Frontal cortex (tissue), 4 donors: Measurements from ENCODE around the gene LRRC72. TPM values are rescaled to one million over a fixed set of nuclear protein-coding genes. Genes with fewer than 3 reads are reported as not detected.

Experiments used
- DNase-seq, 2 donors: peaks; one replicate each; pipeline ENCODE4 v3.0.0; 2012; ENCODE audit warnings: low spot score in 2 of 2
- FAIRE-seq: peaks from 2 replicates; lab custom pipeline; 2012; peaks lifted over from hg19 to GRCh38; lab: Jason Lieb, UNC
- total RNA-seq: library from RNA; depleted of rRNA; stranded (reverse); fragments of >200 nt; gene quantifications from one replicate; pipeline ENCODE4 v1.2.3, GENCODE V29; 2014
- donor health status: control.
- donor health status: control.
- donor health status: control.

Gene LRRC72
- total RNA-seq, 1 donor from 2014 or later = not detected

DNA sequence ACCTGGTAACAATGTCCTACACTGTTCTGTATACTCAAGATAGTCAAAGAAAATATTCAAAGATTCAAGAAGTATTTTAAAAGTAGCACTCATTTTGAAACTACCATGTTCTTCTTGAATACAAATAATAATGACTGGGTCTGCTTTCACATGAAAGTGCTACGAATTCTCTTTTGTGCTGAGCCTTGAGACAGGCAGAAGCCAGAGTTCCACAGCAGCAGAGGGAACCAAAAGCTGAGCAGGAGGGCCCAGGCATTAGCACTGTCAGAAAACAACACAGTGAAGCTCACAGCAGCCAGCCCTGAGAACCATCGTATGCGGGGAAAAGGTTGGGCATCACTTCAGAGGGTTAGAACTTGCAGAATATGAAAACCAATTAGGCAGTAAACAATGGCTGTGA is 80.1 kb downstream of the LRRC72 start:
- FAIRE-seq = no peak
- no peak for DNase-seq

DNA sequence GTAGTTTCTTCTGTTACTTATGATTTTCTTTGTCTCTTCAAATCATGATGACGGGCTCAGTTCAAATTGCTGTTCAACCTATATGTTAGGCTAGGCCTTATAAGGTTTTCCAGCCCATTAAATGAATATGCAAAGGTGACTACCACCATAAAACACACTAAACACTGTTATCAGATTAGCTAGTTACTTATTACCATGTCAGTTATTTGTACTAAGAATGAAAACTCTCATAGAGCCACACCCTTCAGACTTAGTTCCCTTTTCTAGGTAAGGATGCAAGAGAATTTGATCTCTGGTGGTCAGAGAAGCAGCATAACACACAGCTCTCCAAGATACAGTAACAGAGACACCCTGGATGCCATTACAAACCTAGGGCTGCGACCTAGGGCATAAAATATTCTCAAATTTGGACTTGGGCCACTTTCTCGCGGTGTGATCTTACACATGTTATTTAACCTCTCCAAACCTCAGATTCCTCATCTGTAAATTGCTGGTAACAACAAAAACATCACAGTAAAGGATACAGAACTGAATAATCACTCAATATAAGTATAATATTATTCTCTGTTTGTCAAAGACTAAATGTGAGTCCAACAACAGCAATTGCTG is 83.3 kb downstream of the LRRC72 start:
- no peak for FAIRE-seq
- DNase-seq = no peak

DNA sequence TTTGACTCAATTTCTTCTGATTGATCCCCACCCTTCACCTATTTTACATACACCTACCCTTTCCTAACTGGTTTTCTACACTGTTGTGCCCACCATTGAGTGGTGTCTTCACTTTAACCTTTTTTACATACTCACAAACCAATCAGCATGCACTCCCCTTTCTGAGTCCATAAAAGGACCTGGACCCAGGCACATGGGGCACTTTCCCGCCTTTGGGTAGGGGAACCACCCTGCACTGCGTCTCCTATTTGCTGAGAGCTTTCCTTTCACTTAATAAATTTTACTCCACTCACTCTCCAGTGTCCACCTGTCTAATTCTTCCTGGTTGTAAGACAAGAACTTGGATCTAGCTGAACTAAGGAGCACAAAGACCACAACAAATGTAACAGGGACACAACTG is 85.1 kb downstream of the LRRC72 start:
- FAIRE-seq (no peak), DNase-seq (no peak)

DNA sequence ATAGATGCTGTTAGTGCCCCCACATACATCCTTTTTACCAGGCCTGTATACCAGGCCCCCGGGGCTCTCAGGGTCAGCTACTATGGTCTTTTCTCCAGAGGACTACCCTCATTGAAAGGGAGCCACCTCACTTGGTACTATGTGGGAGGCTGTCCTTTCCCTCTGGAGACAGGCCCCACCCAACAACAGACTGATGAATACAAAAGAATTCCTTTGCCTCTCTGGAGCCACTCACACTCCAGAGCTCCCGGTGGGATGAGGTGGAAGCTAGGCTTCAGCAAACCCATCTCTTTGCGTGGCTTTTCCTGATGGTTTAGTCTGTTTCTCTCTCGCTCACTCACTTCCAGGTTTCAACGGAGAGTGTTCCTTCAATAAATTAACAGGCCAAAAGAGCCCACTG is 88.6 kb downstream of the LRRC72 start:
- FAIRE-seq (no peak), DNase-seq (no peak)

DNA sequence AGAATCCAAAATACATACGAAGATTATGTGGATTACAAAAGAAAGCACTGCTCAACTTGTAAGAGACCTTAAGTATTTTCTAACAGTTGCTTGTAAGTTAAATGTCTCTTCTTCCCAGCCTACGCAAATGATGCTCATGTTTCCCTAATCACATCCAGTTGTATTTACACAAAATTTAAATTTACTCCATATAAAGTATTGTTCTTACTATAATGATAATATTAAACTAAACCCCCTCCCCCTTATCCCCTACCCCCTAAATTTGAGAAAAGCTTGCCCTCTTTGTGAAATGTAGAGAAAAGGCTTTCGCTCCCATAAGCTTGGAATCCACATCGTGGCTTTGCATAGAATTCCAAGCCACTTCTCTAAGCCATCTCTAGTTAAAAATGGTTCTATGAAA is 89.5 kb downstream of the LRRC72 start:
- no peak for FAIRE-seq
- DNase-seq = no peak

DNA sequence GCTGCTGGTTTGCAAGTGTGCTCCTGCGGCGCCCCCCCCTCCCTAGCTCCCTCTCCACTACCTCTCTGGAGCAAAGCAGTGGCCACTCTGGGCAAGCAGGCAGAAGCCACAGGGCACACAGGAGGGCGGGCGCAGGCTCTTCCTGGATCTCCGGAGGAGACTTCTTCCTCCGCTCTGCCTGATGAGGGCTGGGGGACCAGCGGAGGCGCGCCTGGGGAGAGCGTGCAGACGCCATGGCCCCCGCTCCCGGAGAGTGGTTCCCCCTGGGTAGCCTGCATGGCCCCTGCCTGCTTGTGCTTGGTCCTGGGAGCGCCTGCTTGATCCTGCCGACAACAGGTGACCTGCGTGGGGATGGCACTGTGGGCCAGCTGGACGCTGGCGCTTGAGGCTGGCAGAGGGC is 89.9 kb downstream of the LRRC72 start:
- FAIRE-seq (no peak), DNase-seq (no peak)

DNA sequence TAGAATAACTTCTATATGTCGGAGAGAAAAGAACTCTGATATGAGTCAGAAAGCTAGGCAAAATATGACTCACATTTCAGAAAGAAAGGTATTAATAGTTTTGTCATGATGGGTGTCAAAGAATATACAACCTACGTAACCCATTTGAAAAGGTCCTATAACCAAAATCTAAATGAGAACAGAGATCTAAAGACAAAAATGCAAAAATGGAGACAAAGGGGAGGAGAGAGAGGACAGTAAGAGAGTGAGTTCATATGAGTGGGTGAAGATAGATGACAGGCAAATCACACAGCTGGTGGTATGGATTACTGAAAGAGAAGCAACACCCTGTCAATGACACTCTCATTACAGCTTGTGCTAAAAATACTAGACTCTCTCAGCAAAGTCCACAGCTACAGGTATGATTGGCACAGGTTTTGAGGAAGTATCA is 93.4 kb downstream of the LRRC72 start:
- FAIRE-seq (no peak), DNase-seq (no peak)

DNA sequence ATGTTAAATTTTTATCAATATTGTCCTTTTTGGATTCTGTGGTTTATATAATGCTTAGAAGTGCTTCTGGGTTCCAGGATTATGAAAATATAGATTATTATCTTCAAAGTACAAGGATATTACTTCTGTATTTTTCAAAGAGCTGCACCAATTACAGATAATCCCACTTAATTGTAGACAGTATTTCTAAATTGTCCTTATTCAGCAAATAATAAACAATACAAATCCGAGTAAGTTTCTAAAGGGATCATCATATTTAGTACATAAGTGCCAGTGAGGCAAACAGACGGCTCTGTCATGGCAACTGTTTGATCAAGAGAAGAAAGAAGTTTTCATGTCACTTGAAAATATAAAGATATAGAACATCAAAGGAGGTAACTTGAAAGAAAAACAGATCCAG is 99.8 kb downstream of the LRRC72 start:
- no peak for FAIRE-seq
- DNase-seq = no peak

DNA sequence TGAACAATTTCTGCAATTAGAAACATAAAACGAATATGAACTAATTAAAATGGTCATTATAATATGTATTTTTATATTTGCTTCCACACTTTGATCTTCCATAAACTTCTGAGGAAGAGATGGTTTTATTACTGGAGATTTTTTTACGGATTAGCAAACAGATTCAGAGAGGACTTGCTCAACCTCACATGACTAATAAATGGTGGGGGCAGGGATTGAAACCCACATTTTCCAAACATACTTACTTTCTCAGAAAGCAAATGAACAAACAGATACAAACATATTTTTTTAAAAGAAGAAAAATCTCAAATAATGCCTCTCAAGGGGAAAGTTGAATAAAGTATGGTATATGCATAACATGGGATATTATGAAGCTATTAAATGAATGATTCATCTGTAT is 100.6 kb downstream of the LRRC72 start:
- FAIRE-seq (no peak), DNase-seq (no peak)

DNA sequence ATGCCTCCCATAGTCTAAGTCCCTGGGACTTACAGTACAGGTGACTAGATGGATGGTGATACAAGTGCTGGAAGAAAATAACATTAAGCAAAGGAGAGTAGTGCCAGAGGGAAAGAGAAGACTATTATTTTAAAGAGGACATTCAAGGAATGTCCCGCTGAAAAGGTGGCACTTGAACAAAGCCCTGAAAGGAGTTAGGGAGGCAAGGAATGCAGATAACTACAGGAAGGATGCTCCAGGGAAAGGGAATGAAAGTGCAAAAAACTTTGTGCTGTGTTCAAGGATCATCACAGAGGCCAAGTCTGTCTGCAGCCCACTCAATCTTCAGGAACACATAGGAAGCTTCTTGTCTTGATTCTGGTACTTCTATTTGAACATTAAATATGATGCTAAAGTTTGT is 104.0 kb downstream of the LRRC72 start:
- FAIRE-seq = no peak

More for the DNA sequence above, 104.0 kb downstream of the LRRC72 start:
- no peak for DNase-seq

Other genes starting within 250 kb of the LRRC72 start
- 9.0 TPM for gene CRPPA, start 105.3 kb upstream of the LRRC72 start, total RNA-seq
- 30.2 TPM for gene SOSTDC1, start 61.1 kb upstream of the LRRC72 start, total RNA-seq
- 96.6 TPM for gene ANKMY2, start 118.9 kb downstream of the LRRC72 start, total RNA-seq
- gene BZW2, start 119.4 kb downstream of the LRRC72 start, total RNA-seq = 101 TPM
- 148 TPM for gene TSPAN13, start 226.9 kb downstream of the LRRC72 start, total RNA-seq